B cell (primary cell): ENCODE data around the gene TMEM219. TPM values are rescaled to one million over a fixed set of nuclear protein-coding genes. Genes with fewer than 3 reads are reported as not detected.

Experiments used
- ATAC-seq: fragments of 200-7000 bp; cut with Tn5 transposase; one replicate; pipeline ENCODE4 v1.10.0; 2021; ENCODE audit warnings: low read depth, mild to moderate bottlenecking, moderate number of reproducible peaks, moderate library complexity
- CTCF ChIA-PET: fragments of 350-600 bp; sonication (Branson Sonifier 250); formaldehyde crosslinking; loops from one replicate; lab custom pipeline; 2021; ENCODE audit warnings: antibody characterized with exemption, inconsistent platforms; lab: Charles Lee
- POLR2A ChIA-PET: fragments of 350-600 bp; sonication (Branson Sonifier 250); formaldehyde crosslinking; loops from one replicate; lab custom pipeline; 2021; ENCODE audit warnings: antibody characterized with exemption; lab: Charles Lee
- DNase-seq: peaks from one replicate; pipeline ENCODE4 v3.0.0; 2013
- H2AFZ ChIP-seq: 2 replicates; pipeline ENCODE4 v1.6.1; 2012; ENCODE audit warnings: mild to moderate bottlenecking, low read depth, low read length; ENCODE audit not compliant: insufficient read depth, poor library complexity, severe bottlenecking
- H3K27ac ChIP-seq, 2 donors: 1 replicate in 1 of 2; 2 replicates in 1 of 2; pipeline ENCODE4 v1.5.1; 2012 to 2013; ENCODE audit warnings: low read length in 2 of 2, mild to moderate bottlenecking in 2 of 2, moderate library complexity in 1 of 2
- H3K27me3 ChIP-seq, 4 experiments: fragments of 200-600 bp in 1 of 4; sonication (generic) in 1 of 4; replicated peaks in 1 of 4; 1 replicate in 2 of 4; 2 replicates in 2 of 4; pipeline versions ENCODE4 v1.6.1 to v1.7.0; 2013 to 2016; ENCODE audit warnings: low read length in 3 of 4, mild to moderate bottlenecking in 2 of 4, mixed read lengths in 1 of 4, moderate library complexity in 1 of 4; ENCODE audit not compliant: insufficient read depth in 4 of 4, control insufficient read depth in 3 of 4; ENCODE audit errors: control extremely low read depth in 1 of 4
- H3K36me3 ChIP-seq, 2 experiments: replicated peaks in 1 of 2; 1 replicate in 1 of 2; 2 replicates in 1 of 2; pipeline versions ENCODE4 v1.6.1 to v1.7.1; 2013; ENCODE audit warnings: low read length in 1 of 2; ENCODE audit not compliant: insufficient read depth in 2 of 2, control insufficient read depth in 1 of 2; ENCODE audit errors: control extremely low read depth in 1 of 2, extremely low read depth in 1 of 2
- H3K4me1 ChIP-seq, 2 donors: fragments of 200-600 bp in 1 of 2; sonication (generic) in 1 of 2; 1 replicate in 1 of 2; 2 replicates in 1 of 2; pipeline versions ENCODE4 v1.5.1 to v1.6.1; 2013 to 2017; ENCODE audit warnings: low read length in 2 of 2; ENCODE audit not compliant: control insufficient read depth in 2 of 2, insufficient read depth in 2 of 2
- H3K4me2 ChIP-seq: replicated peaks from 2 replicates; pipeline ENCODE3; 2012; ENCODE audit warnings: mild to moderate bottlenecking, low read depth, low read length; ENCODE audit not compliant: poor library complexity, severe bottlenecking
- H3K4me3 ChIP-seq, 5 experiments: fragments of 200-600 bp in 1 of 5; sonication (generic) in 1 of 5; 1 replicate in 3 of 5; 2 replicates in 2 of 5; pipeline versions ENCODE4 v1.5.1 to v1.7.0; 2011 to 2016; ENCODE audit warnings: low read length in 4 of 5, mild to moderate bottlenecking in 4 of 5, low read depth in 2 of 5, control low read depth in 1 of 5, moderate library complexity in 1 of 5; ENCODE audit not compliant: insufficient read depth in 1 of 5; ENCODE audit errors: control extremely low read depth in 1 of 5, extremely low read depth in 1 of 5
- H3K79me2 ChIP-seq: fragments of 200-600 bp; sonication (generic); one replicate; pipeline ENCODE4 v1.6.0; 2016; ENCODE audit warnings: low read length; ENCODE audit not compliant: control insufficient read depth, insufficient read depth
- H3K9ac ChIP-seq: fragments of 200-600 bp; sonication (generic); 2 replicates; pipeline ENCODE4 v1.6.1; 2017; ENCODE audit warnings: mild to moderate bottlenecking, low read length, moderate library complexity
- H3K9me3 ChIP-seq, 3 donors: one replicate each; pipeline versions ENCODE4 v1.6.1 to v1.7.1; 2013; ENCODE audit warnings: low read length in 2 of 3; ENCODE audit not compliant: control insufficient read depth in 2 of 3, insufficient read depth in 1 of 3; ENCODE audit errors: control extremely low read depth in 1 of 3
- H4K20me1 ChIP-seq: 2 replicates; pipeline ENCODE4 v1.6.0; 2012; ENCODE audit warnings: mild to moderate bottlenecking, low read length; ENCODE audit not compliant: insufficient read depth, control insufficient read depth, poor library complexity, severe bottlenecking
- H3K27ac Mint-ChIP-seq: one replicate; pipeline ENCODE4 v1.8.0; 2021; ENCODE audit warnings: mixed read lengths
- H3K27me3 Mint-ChIP-seq: one replicate; pipeline ENCODE4 v1.8.0; 2021; ENCODE audit warnings: mixed read lengths
- H3K4me1 Mint-ChIP-seq: one replicate; pipeline ENCODE4 v1.8.0; 2021; ENCODE audit warnings: mixed read lengths
- H3K4me3 Mint-ChIP-seq: one replicate; pipeline ENCODE4 v1.8.0; 2021; ENCODE audit warnings: mixed read lengths
- H3K9me3 Mint-ChIP-seq: one replicate; pipeline ENCODE4 v1.8.0; 2022; ENCODE audit warnings: mixed read lengths; ENCODE audit not compliant: insufficient read depth
- EZH2 ChIP-seq: IDR thresholded peaks from 2 replicates; pipeline ENCODE4 v1.6.1; 2012; ENCODE audit warnings: borderline replicate concordance, low read depth, mild to moderate bottlenecking, moderate library complexity, low read length; ENCODE audit not compliant: insufficient read depth, poor library complexity, severe bottlenecking
- WGBS: methylation state at CpG from one replicate; pipeline ENCODE4 v1.1.5; 2013; ENCODE audit warnings: missing lambda C conversion rate; ENCODE audit not compliant: insufficient coverage; 5-methylcytosine and 5-hydroxymethylcytosine counted together
- intact Hi-C: fragments of 100-400 bp; cut with micrococcal nuclease; formaldehyde crosslinking; loops from one replicate; pipeline ENCODE4 v1.10.0; 2022
- polyA plus RNA-seq: library from polyadenylated mRNA; depleted of rRNA; stranded (reverse); fragments of >200 nt; gene quantifications from 2 replicates; pipeline ENCODE4 v1.2.3, GENCODE V29; 2012
- total RNA-seq, 2 donors: library from RNA; stranded (reverse); fragments of 120-200 nt in 1 of 2; gene quantifications; 1 replicate in 1 of 2; 2 replicates in 1 of 2; pipeline versions ENCODE4 v1.2.3 to v1.2.4, GENCODE V29; 2013 to 2022
- TF ChIP-seq, protein P1 (sequence below): fragments of 200-600 bp; IDR thresholded peaks from one replicate; pipeline ENCODE4 v1.8.0; 2022; ENCODE audit warnings: antibody characterized with exemption, mild to moderate bottlenecking

TMEM219 gene
- total and polyA plus RNA-seq, 2 donors (not counting 1 experiment from before 2014, with no cell fraction given), result 66.6 to 103 TPM

DNA sequence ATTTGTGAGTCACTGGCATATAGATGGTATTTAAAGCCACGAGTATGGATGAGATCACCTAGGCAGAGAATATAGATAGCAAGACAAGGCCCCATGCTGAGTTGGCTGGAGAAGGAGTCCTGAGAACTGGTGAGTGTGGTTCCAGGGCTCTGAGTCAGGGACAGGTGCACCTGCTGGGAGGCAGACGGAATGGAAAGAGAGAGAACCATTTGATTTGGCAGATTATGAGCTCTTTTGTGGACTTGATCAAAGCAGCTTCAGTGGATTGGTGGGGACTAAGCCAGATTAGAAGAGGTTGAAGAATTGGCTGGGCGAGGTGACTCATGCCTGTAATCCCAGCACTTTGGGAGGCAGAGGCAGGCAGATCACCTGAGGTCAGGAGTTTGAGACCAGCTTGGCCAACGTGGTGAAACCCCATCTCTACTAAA lies 56.9 kb downstream of the TMEM219 start:
- 68% methylated on average over 3 of the region's 4 CpGs for WGBS
- H3K27ac ChIP-seq, result no peak overlapping the region
- H3K4me2 ChIP-seq, result no peak overlapping the region
- Mint-ChIP-seq H3K9me3 (no peaks in the 10 kb centered on the region), H3K27me3 (peaks cover 4% of the 10 kb centered on the region), H3K27ac (no peak overlapping the region), H3K4me1 (peaks cover 15% of the 10 kb centered on the region), H3K4me3 (no peak overlapping the region)
- H3K9ac ChIP-seq, result no peak overlapping the region
- DNase-seq (no peak), ATAC-seq (no peak)
- TF ChIP-seq EZH2, result no peak
- TF ChIP-seq, protein P1, sequence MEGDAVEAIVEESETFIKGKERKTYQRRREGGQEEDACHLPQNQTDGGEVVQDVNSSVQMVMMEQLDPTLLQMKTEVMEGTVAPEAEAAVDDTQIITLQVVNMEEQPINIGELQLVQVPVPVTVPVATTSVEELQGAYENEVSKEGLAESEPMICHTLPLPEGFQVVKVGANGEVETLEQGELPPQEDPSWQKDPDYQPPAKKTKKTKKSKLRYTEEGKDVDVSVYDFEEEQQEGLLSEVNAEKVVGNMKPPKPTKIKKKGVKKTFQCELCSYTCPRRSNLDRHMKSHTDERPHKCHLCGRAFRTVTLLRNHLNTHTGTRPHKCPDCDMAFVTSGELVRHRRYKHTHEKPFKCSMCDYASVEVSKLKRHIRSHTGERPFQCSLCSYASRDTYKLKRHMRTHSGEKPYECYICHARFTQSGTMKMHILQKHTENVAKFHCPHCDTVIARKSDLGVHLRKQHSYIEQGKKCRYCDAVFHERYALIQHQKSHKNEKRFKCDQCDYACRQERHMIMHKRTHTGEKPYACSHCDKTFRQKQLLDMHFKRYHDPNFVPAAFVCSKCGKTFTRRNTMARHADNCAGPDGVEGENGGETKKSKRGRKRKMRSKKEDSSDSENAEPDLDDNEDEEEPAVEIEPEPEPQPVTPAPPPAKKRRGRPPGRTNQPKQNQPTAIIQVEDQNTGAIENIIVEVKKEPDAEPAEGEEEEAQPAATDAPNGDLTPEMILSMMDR, result no peak
- intact Hi-C loops, result no loop called here
- H3K9me3 ChIP-seq, result peaks cover 0 to 3% (median 0%) of the 10 kb centered on the region in 3 donors
- no peak overlapping the region for H2AFZ ChIP-seq
- CTCF ChIA-PET, result interaction anchor here (0.9 to 3.8 kb wide), 5 partner anchors 13 to 327 kb away, joined by 3 to 18 read pairs (median 3); partner anchors contain the start of gene TLCD3B
- H4K20me1 ChIP-seq, result no peaks in the 10 kb centered on the region
- H3K4me1 ChIP-seq, result peaks cover 6 to 11% of the 10 kb centered on the region in 2 donors
- H3K27me3 ChIP-seq, result no peaks in the 10 kb centered on the region
- H3K36me3 ChIP-seq, result no peaks in the 10 kb centered on the region
- POLR2A ChIA-PET, result interaction anchor here (0.7 kb wide), 1 partner anchor 205 kb away, joined by 3 read pairs; no protein-coding TSS in a partner anchor
- no peak overlapping the region for H3K4me3 ChIP-seq
- H3K79me2 ChIP-seq, result no peaks in the 10 kb centered on the region

Other genes with a start within 250 kb of the TMEM219 start
- 64.4 and 68.3 TPM in 2 replicates for gene C16orf54, start 216.1 kb upstream of the TMEM219 start, total RNA-seq
- 21.0 and 44.0 TPM in 2 replicates for gene C16orf54, start 216.1 kb upstream of the TMEM219 start, polyA plus RNA-seq
- gene ZG16, start 183.8 kb upstream of the TMEM219 start, total RNA-seq, result not detected in 2 replicates
- 0.06 TPM in 1 of 2 replicates, not detected in the other for gene ZG16, start 183.8 kb upstream of the TMEM219 start, polyA plus RNA-seq
- 53.5 and 53.9 TPM in 2 replicates for gene KIF22, start 171.3 kb upstream of the TMEM219 start, total RNA-seq
- gene KIF22, start 171.3 kb upstream of the TMEM219 start, polyA plus RNA-seq, result 57.2 and 67.5 TPM in 2 replicates
- gene MAZ, start 155.6 kb upstream of the TMEM219 start, total RNA-seq, result 189 and 198 TPM in 2 replicates
- gene MAZ, start 155.6 kb upstream of the TMEM219 start, polyA plus RNA-seq, result 109 and 170 TPM in 2 replicates
- gene PRRT2, start 149.9 kb upstream of the TMEM219 start, total RNA-seq, result 1.6 and 3.1 TPM in 2 replicates
- 0.71 and 0.79 TPM in 2 replicates for gene PRRT2, start 149.9 kb upstream of the TMEM219 start, polyA plus RNA-seq
- gene PAGR1, start 145.9 kb upstream of the TMEM219 start, total RNA-seq, result 26.7 and 28.4 TPM in 2 replicates
- 17.8 and 18.0 TPM in 2 replicates for gene PAGR1, start 145.9 kb upstream of the TMEM219 start, polyA plus RNA-seq
- gene MVP, start 141.6 kb upstream of the TMEM219 start, total RNA-seq, result 109 and 112 TPM in 2 replicates
- gene MVP, start 141.6 kb upstream of the TMEM219 start, polyA plus RNA-seq, result 121 and 217 TPM in 2 replicates
- gene CDIPT, start 98.9 kb upstream of the TMEM219 start, total RNA-seq, result 49.2 and 51.2 TPM in 2 replicates
- 44.5 and 63.3 TPM in 2 replicates for gene CDIPT, start 98.9 kb upstream of the TMEM219 start, polyA plus RNA-seq
- not detected in 2 replicates for gene SEZ6L2, start 62.5 kb upstream of the TMEM219 start, total RNA-seq
- 0.10 TPM in 1 of 2 replicates, not detected in the other for gene SEZ6L2, start 62.5 kb upstream of the TMEM219 start, polyA plus RNA-seq
- not detected in 2 replicates for gene ASPHD1, start 61.6 kb upstream of the TMEM219 start, total RNA-seq
- not detected in 2 replicates for gene ASPHD1, start 61.6 kb upstream of the TMEM219 start, polyA plus RNA-seq
- gene KCTD13, start 35.9 kb upstream of the TMEM219 start, total RNA-seq, result 74.3 and 83.9 TPM in 2 replicates
- gene KCTD13, start 35.9 kb upstream of the TMEM219 start, polyA plus RNA-seq, result 61.5 and 78.2 TPM in 2 replicates
- gene TAOK2, start 11.8 kb downstream of the TMEM219 start, total RNA-seq, result 50.8 and 51.9 TPM in 2 replicates
- gene TAOK2, start 11.8 kb downstream of the TMEM219 start, polyA plus RNA-seq, result 25.5 and 30.3 TPM in 2 replicates
- gene HIRIP3, start 33.5 kb downstream of the TMEM219 start, total RNA-seq, result 9.7 and 13.9 TPM in 2 replicates
- gene HIRIP3, start 33.5 kb downstream of the TMEM219 start, polyA plus RNA-seq, result 6.2 and 12.2 TPM in 2 replicates
- 113 and 119 TPM in 2 replicates for gene INO80E, start 34.2 kb downstream of the TMEM219 start, total RNA-seq
- 101 and 103 TPM in 2 replicates for gene INO80E, start 34.2 kb downstream of the TMEM219 start, polyA plus RNA-seq
- not detected in 2 replicates for gene DOC2A, start 48.9 kb downstream of the TMEM219 start, total RNA-seq
- not detected in 2 replicates for gene DOC2A, start 48.9 kb downstream of the TMEM219 start, polyA plus RNA-seq
- not detected in 2 replicates for gene C16orf92, start 61.1 kb downstream of the TMEM219 start, total RNA-seq
- not detected in 2 replicates for gene C16orf92, start 61.1 kb downstream of the TMEM219 start, polyA plus RNA-seq
- not detected in 2 replicates for gene TLCD3B, start 69.2 kb downstream of the TMEM219 start, total RNA-seq
- not detected in 2 replicates for gene TLCD3B, start 69.2 kb downstream of the TMEM219 start, polyA plus RNA-seq
- 301 and 329 TPM in 2 replicates for gene ALDOA, start 103.7 kb downstream of the TMEM219 start, total RNA-seq
- gene ALDOA, start 103.7 kb downstream of the TMEM219 start, polyA plus RNA-seq, result 276 and 343 TPM in 2 replicates
- 89.0 and 93.3 TPM in 2 replicates for gene PPP4C, start 113.9 kb downstream of the TMEM219 start, total RNA-seq
- 106 and 122 TPM in 2 replicates for gene PPP4C, start 113.9 kb downstream of the TMEM219 start, polyA plus RNA-seq
- 5.4 and 6.1 TPM in 2 replicates for gene TBX6, start 129.8 kb downstream of the TMEM219 start, total RNA-seq
- 1.2 and 1.4 TPM in 2 replicates for gene TBX6, start 129.8 kb downstream of the TMEM219 start, polyA plus RNA-seq
- gene YPEL3, start 134.1 kb downstream of the TMEM219 start, total RNA-seq, result 302 and 314 TPM in 2 replicates
- 387 and 414 TPM in 2 replicates for gene YPEL3, start 134.1 kb downstream of the TMEM219 start, polyA plus RNA-seq
- 17.3 and 22.7 TPM in 2 replicates for gene GDPD3, start 151.5 kb downstream of the TMEM219 start, total RNA-seq
- gene GDPD3, start 151.5 kb downstream of the TMEM219 start, polyA plus RNA-seq, result 10.6 and 11.4 TPM in 2 replicates
- 60.4 and 69.4 TPM in 2 replicates for gene MAPK3, start 161.1 kb downstream of the TMEM219 start, total RNA-seq
- 67.2 and 82.9 TPM in 2 replicates for gene MAPK3, start 161.1 kb downstream of the TMEM219 start, polyA plus RNA-seq
- 653 and 662 TPM in 2 replicates for gene CORO1A, start 221.5 kb downstream of the TMEM219 start, total RNA-seq
- 1,191 and 1,555 TPM in 2 replicates for gene CORO1A, start 221.5 kb downstream of the TMEM219 start, polyA plus RNA-seq
- 71.5 and 82.5 TPM in 2 replicates for gene BOLA2B, start 231.6 kb downstream of the TMEM219 start, total RNA-seq
- 155 and 311 TPM in 2 replicates for gene BOLA2B, start 231.6 kb downstream of the TMEM219 start, polyA plus RNA-seq
- 108 and 138 TPM in 2 replicates for gene SLX1A, start 231.8 kb downstream of the TMEM219 start, total RNA-seq
- 62.3 and 64.6 TPM in 2 replicates for gene SLX1A, start 231.8 kb downstream of the TMEM219 start, polyA plus RNA-seq
- 36.8 and 41.2 TPM in 2 replicates for gene SULT1A3, start 237.2 kb downstream of the TMEM219 start, total RNA-seq
- gene SULT1A3, start 237.2 kb downstream of the TMEM219 start, polyA plus RNA-seq, result 31.9 and 33.2 TPM in 2 replicates